Measurements from ENCODE around the gene HIC2.

HIC2 gene

DNA sequence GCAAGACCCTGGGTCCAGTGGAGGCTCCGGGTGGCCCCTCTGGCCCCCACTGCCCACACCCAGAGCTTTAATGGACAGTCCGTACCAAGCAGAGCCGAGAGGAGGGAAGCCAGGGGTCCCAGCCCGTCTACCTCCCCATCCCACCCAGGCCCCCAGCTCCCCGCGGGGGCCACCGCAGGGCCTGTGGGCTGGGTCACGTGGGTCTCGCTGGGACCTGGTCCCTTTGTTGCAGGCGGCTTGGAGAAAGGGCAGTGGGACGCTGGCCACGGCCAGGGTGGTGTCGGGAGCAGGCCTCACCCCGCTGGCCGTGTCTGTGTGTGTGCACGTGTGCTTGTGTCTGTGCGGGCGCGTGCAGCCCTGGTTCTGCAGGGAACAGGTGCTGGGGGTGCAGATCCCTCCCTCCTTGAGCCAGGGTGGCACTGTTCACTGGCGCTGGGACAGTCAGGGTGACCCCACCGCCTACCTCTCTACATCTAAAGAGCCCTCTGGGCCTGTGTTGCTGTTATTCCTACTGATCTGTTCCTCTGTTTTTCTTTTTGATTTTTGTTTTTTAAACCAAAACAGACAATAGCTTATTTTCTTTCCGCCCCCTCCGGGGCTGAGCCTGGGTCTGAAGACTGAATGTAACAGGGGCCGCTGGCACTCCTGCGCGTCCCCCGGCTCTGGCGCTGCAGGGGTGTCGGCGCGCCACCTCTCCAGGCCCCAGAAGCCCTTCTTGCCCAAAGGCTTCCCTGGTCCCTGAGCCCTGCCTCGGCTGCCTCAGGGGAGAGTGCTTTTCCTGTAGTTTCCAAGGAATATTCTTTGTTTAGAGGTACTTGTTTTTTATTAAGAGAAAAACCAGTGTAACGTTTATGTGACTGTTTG is 29.9 kb downstream of the HIC2 start:
- H3K9me3 ChIP-seq (replicated peaks; ENCODE audit: insufficient read depth, low read length): no peaks in the 10 kb centered on the region
- no peak for DNase-seq
- no peak overlapping the region for H3K27ac ChIP-seq (ENCODE audit: low read length)
- TF ChIP-seq EZH2 (optimal IDR thresholded peaks at IDR 0.05; ENCODE audit: low read depth, low read length) (no peak), EZH2phosphoT487 (IDR thresholded peaks at IDR 0.05; ENCODE audit: low read length) (no peak), CTCF (IDR thresholded peaks at IDR 0.05; ENCODE audit: low read length) (no peak)
- no peaks in the 10 kb centered on the region for H3K27me3 ChIP-seq (replicated peaks; ENCODE audit: insufficient read depth, low read length)
- no peaks in the 10 kb centered on the region for H3F3A ChIP-seq (ENCODE audit: insufficient read depth, low read length)
- 0 out of 2 replicates have a peak, but pooled peaks cover 9% of the 10 kb centered on the region for H3K79me2 ChIP-seq (ENCODE audit: low read length)
- H3K4me3 ChIP-seq (ENCODE audit: low read length): no peak overlapping the region
- no peak overlapping the region for H3K4me2 ChIP-seq (ENCODE audit: low read depth, low read length)
- H4K20me1 ChIP-seq (ENCODE audit: insufficient read depth, low read length): no peaks in the 10 kb centered on the region
- H2AFZ ChIP-seq (ENCODE audit: low read length): no peak overlapping the region
- no peaks in the 10 kb centered on the region for H3K4me1 ChIP-seq (ENCODE audit: low read length)
- no peak overlapping the region for H3K9ac ChIP-seq (ENCODE audit: low read length)
- no peaks in the 10 kb centered on the region for H3K9me2 ChIP-seq (replicated peaks; ENCODE audit: insufficient read depth, low read length)
- no peaks in the 10 kb centered on the region for H3K36me3 ChIP-seq (replicated peaks; ENCODE audit: insufficient read depth, low read length)

GRCh38 chr22:21447694-21448402 is 30.7 kb downstream of the HIC2 start:
- Histone ChIP-seq H3K4me3 (ENCODE audit: low read length) (no peak overlapping the region), H3K9me3 (replicated peaks; ENCODE audit: insufficient read depth, low read length) (no peaks in the 10 kb centered on the region), H3K27ac (ENCODE audit: low read length) (no peak overlapping the region), H4K20me1 (ENCODE audit: insufficient read depth, low read length) (no peaks in the 10 kb centered on the region), H3K79me2 (ENCODE audit: low read length) (0 out of 2 replicates have a peak, but pooled peaks cover 9% of the 10 kb centered on the region), H3K9me2 (replicated peaks; ENCODE audit: insufficient read depth, low read length) (no peaks in the 10 kb centered on the region), H3K27me3 (replicated peaks; ENCODE audit: insufficient read depth, low read length) (no peaks in the 10 kb centered on the region), H3F3A (ENCODE audit: insufficient read depth, low read length) (no peaks in the 10 kb centered on the region), H3K36me3 (replicated peaks; ENCODE audit: insufficient read depth, low read length) (no peaks in the 10 kb centered on the region), H3K9ac (ENCODE audit: low read length) (no peak overlapping the region), H3K4me1 (ENCODE audit: low read length) (no peaks in the 10 kb centered on the region), H2AFZ (ENCODE audit: low read length) (no peak overlapping the region), H3K4me2 (ENCODE audit: low read depth, low read length) (no peak overlapping the region)
- no peak for DNase-seq
- TF ChIP-seq CTCF (IDR thresholded peaks at IDR 0.05; ENCODE audit: low read length) (peak; percentile 14; the same call in 1 of the 2 replicates), EZH2phosphoT487 (IDR thresholded peaks at IDR 0.05; ENCODE audit: low read length) (no peak)

DNA sequence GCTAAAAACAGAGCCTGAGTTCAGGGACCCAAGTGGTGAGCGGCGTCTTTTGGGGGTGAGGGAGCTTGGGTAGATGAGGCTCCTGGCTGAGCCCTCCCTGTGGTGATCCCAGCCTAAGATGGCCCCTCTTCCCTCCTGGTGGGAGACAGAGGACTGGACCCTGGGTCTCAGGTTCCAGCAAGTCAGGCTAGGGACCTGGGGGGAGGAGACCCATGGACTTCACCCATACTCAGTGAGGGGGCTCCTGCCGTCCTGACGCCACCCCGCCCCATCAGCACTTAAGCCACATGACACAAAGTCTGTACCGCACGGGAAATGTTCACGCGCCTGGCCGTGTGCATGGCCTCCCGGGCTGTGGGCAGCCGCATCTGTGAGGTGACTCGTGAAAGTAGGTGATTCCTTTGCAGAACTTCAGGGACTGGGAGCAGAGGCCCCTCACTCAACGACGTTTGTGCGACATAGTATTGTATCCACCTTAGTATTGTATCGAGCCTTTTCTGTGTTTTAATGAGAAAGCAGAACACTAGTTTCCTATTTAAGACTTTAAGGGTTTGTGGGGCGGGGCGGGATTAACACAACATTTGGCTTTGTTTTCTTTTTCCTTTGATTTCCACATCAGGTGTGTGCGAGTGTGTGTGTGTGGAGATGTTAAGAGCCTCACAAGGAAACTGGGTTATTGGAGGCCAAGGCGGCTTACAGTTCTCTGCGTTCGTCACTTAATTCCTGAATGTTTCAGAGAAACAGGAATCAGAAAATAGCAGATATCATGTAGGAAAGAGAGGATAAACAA is 31.7 kb downstream of the HIC2 start:
- Histone ChIP-seq H3K4me1 (ENCODE audit: low read length) (no peaks in the 10 kb centered on the region), H2AFZ (ENCODE audit: low read length) (no peak overlapping the region), H4K20me1 (ENCODE audit: insufficient read depth, low read length) (no peaks in the 10 kb centered on the region), H3K27ac (ENCODE audit: low read length) (no peak overlapping the region), H3K4me3 (ENCODE audit: low read length) (no peak overlapping the region), H3K79me2 (ENCODE audit: low read length) (0 out of 2 replicates have a peak, but pooled peaks cover under 1% of the 10 kb centered on the region), H3K9me3 (replicated peaks; ENCODE audit: insufficient read depth, low read length) (no peaks in the 10 kb centered on the region), H3K27me3 (replicated peaks; ENCODE audit: insufficient read depth, low read length) (no peaks in the 10 kb centered on the region), H3K9me2 (replicated peaks; ENCODE audit: insufficient read depth, low read length) (no peaks in the 10 kb centered on the region), H3K4me2 (ENCODE audit: low read depth, low read length) (no peak overlapping the region), H3K36me3 (replicated peaks; ENCODE audit: insufficient read depth, low read length) (no peaks in the 10 kb centered on the region), H3F3A (ENCODE audit: insufficient read depth, low read length) (no peaks in the 10 kb centered on the region), H3K9ac (ENCODE audit: low read length) (no peak overlapping the region)
- TF ChIP-seq EZH2phosphoT487 (IDR thresholded peaks at IDR 0.05; ENCODE audit: low read length) (no peak), EZH2 (optimal IDR thresholded peaks at IDR 0.05; ENCODE audit: low read depth, low read length) (no peak)
- DNase-seq: no peak

Measured in MM.1S (cell line).